ENCODE measurements around the gene TIMP4. TPM values are rescaled to one million over a fixed set of nuclear protein-coding genes. Genes with fewer than 3 reads are reported as not detected.

The TIMP4 gene
- total and polyA plus RNA-seq, 2 donors (not counting 1 experiment from before 2014, with no cell fraction given) = not detected

GRCh38 chr3:12194209-12194608 is 35.5 kb upstream of the TIMP4 start:
- POLR2A ChIA-PET = no interaction called here
- Histone ChIP-seq H4K20me1 (ENCODE audit: control insufficient read depth, insufficient read depth, low read length, poor library complexity, severe bottlenecking) (no peaks in the 10 kb centered on the region), H2AFZ (ENCODE audit: insufficient read depth, low read depth, low read length, poor library complexity, severe bottlenecking) (no peak overlapping the region), H3K9me3 (ENCODE audit: control extremely low read depth in 1 of 3, control insufficient read depth in 2 of 3, insufficient read depth in 1 of 3, low read length in 2 of 3) (no peaks in the 10 kb centered on the region), H3K9ac (ENCODE audit: low read length) (no peak overlapping the region), H3K79me2 (ENCODE audit: control insufficient read depth, insufficient read depth, low read length) (no peaks in the 10 kb centered on the region), H3K27me3 (replicated peaks in 1 of 4; ENCODE audit: control extremely low read depth in 1 of 4, control insufficient read depth in 3 of 4, insufficient read depth in 4 of 4, low read length in 3 of 4) (no peaks in the 10 kb centered on the region), H3K4me2 (replicated peaks; ENCODE audit: low read depth, low read length, poor library complexity, severe bottlenecking) (no peak overlapping the region), H3K4me1 (ENCODE audit: control insufficient read depth in 2 of 2, insufficient read depth in 2 of 2, low read length in 2 of 2) (peaks cover 0 to 3% of the 10 kb centered on the region in 2 donors), H3K4me3 (ENCODE audit: control extremely low read depth in 1 of 5, extremely low read depth in 1 of 5, insufficient read depth in 1 of 5, low read depth in 2 of 5, low read length in 4 of 5) (no peak overlapping the region), H3K27ac (ENCODE audit: low read length in 2 of 2) (no peak overlapping the region), H3K36me3 (replicated peaks in 1 of 2; ENCODE audit: control extremely low read depth in 1 of 2, control insufficient read depth in 1 of 2, extremely low read depth in 1 of 2, insufficient read depth in 2 of 2, low read length in 1 of 2) (no peaks in the 10 kb centered on the region)
- DNase-seq (no peak), ATAC-seq (ENCODE audit: low read depth) (peak; percentile 49)
- CTCF ChIA-PET = interaction anchor here (0.9 to 1.9 kb wide), 3 partner anchors 9 to 59 kb away, joined by 3 to 5 read pairs (median 4); no protein-coding TSS in a partner anchor
- no peaks in the 10 kb centered on the region for H3K27me3 Mint-ChIP-seq
- intact Hi-C loops (cut with micrococcal nuclease) = no loop called here
- no peak overlapping the region for H3K4me3 Mint-ChIP-seq
- no peak overlapping the region for H3K27ac Mint-ChIP-seq
- no CpG with 5 or more reads among the region's 3 CpGs for WGBS (ENCODE audit: insufficient coverage)
- peaks cover 11% of the 10 kb centered on the region for H3K4me1 Mint-ChIP-seq
- TF ChIP-seq CTCF (IDR thresholded peaks at IDR 0.05) (no peak), EZH2 (IDR thresholded peaks at IDR 0.05; ENCODE audit: borderline replicate concordance, insufficient read depth, low read depth, low read length, poor library complexity, severe bottlenecking) (no peak)
- H3K9me3 Mint-ChIP-seq (ENCODE audit: insufficient read depth) = no peaks in the 10 kb centered on the region

- Mint-ChIP-seq H3K4me1 (peaks cover 11% of the 10 kb centered on the region), H3K27ac (no peak overlapping the region), H3K4me3 (no peak overlapping the region), H3K27me3 (no peaks in the 10 kb centered on the region), H3K9me3 (ENCODE audit: insufficient read depth) (no peaks in the 10 kb centered on the region)
- Histone ChIP-seq H2AFZ (ENCODE audit: insufficient read depth, low read depth, low read length, poor library complexity, severe bottlenecking) (no peak overlapping the region), H3K9me3 (ENCODE audit: control extremely low read depth in 1 of 3, control insufficient read depth in 2 of 3, insufficient read depth in 1 of 3, low read length in 2 of 3) (no peaks in the 10 kb centered on the region), H3K36me3 (replicated peaks in 1 of 2; ENCODE audit: control extremely low read depth in 1 of 2, control insufficient read depth in 1 of 2, extremely low read depth in 1 of 2, insufficient read depth in 2 of 2, low read length in 1 of 2) (no peaks in the 10 kb centered on the region), H3K4me3 (ENCODE audit: control extremely low read depth in 1 of 5, extremely low read depth in 1 of 5, insufficient read depth in 1 of 5, low read depth in 2 of 5, low read length in 4 of 5) (no peak overlapping the region), H3K27ac (ENCODE audit: low read length in 2 of 2) (no peak overlapping the region), H3K9ac (ENCODE audit: low read length) (no peak overlapping the region), H3K4me1 (ENCODE audit: control insufficient read depth in 2 of 2, insufficient read depth in 2 of 2, low read length in 2 of 2) (peaks cover 4 to 5% of the 10 kb centered on the region in 2 donors), H3K79me2 (ENCODE audit: control insufficient read depth, insufficient read depth, low read length) (no peaks in the 10 kb centered on the region), H3K4me2 (replicated peaks; ENCODE audit: low read depth, low read length, poor library complexity, severe bottlenecking) (no peak overlapping the region), H3K27me3 (replicated peaks in 1 of 4; ENCODE audit: control extremely low read depth in 1 of 4, control insufficient read depth in 3 of 4, insufficient read depth in 4 of 4, low read length in 3 of 4) (no peaks in the 10 kb centered on the region), H4K20me1 (ENCODE audit: control insufficient read depth, insufficient read depth, low read length, poor library complexity, severe bottlenecking) (no peaks in the 10 kb centered on the region)
- ChIA-PET POLR2A (no interaction called here), CTCF (interaction anchor here (0.9 kb wide), 1 partner anchor 9 kb away, joined by 3 read pairs; no protein-coding TSS in a partner anchor)
- ATAC-seq (ENCODE audit: low read depth) = no peak
- intact Hi-C loops (cut with micrococcal nuclease) = no loop called here
- no CpG with 5 or more reads among the region's 1 CpG for WGBS (ENCODE audit: insufficient coverage)
- TF ChIP-seq EZH2 (IDR thresholded peaks at IDR 0.05; ENCODE audit: borderline replicate concordance, insufficient read depth, low read depth, low read length, poor library complexity, severe bottlenecking) = no peak
- TF ChIP-seq CTCF (IDR thresholded peaks at IDR 0.05) = no peak
- DNase-seq = no peak
These were observed 34.9 kb upstream of the TIMP4 start for GRCh38 chr3:12193485-12194165.
